BLaER1 (cell line): ENCODE data around the gene CDK15.

Source experiments
- H3K27ac ChIP-seq: shearing (Covaris generic); formaldehyde crosslinking; 2 replicates; pipeline ENCODE4 v1.8.1; 2022
- H3K27me3 ChIP-seq: shearing (Covaris generic); formaldehyde crosslinking; 2 replicates; pipeline ENCODE4 v1.8.1; 2022
- H3K36me3 ChIP-seq: shearing (Covaris generic); formaldehyde crosslinking; 2 replicates; pipeline ENCODE4 v1.8.1; 2022
- H3K4me1 ChIP-seq: shearing (Covaris generic); formaldehyde crosslinking; 2 replicates; pipeline ENCODE4 v1.8.1; 2022
- H3K4me2 ChIP-seq: shearing (Covaris generic); formaldehyde crosslinking; 2 replicates; pipeline ENCODE4 v1.8.1; 2022
- H3K4me3 ChIP-seq: shearing (Covaris generic); formaldehyde crosslinking; 2 replicates; pipeline ENCODE4 v1.8.1; 2022
- H3K9ac ChIP-seq: shearing (Covaris generic); formaldehyde crosslinking; 2 replicates; pipeline ENCODE4 v1.8.1; 2022
- H3K9me3 ChIP-seq: shearing (Covaris generic); formaldehyde crosslinking; 2 replicates; pipeline ENCODE4 v1.8.1; 2022
- H4K20me1 ChIP-seq: shearing (Covaris generic); formaldehyde crosslinking; 2 replicates; pipeline ENCODE4 v1.8.1; 2022
- Cebpa-rat ChIP-seq: shearing (Covaris generic); IDR thresholded peaks from 2 replicates; pipeline ENCODE4 v1.8.1; 2022

CDK15 gene

GRCh38 chr2:201904538-201905420 lies 98.4 kb downstream of the CDK15 start:
- no peaks in the 10 kb centered on the region for H3K9me3 ChIP-seq
- H3K36me3 ChIP-seq, result no peaks in the 10 kb centered on the region
- no peak for TF ChIP-seq Cebpa-rat
- H4K20me1 ChIP-seq, result no peaks in the 10 kb centered on the region
- H3K4me3 ChIP-seq, result no peak overlapping the region
- no peak overlapping the region for H3K4me2 ChIP-seq
- peaks cover 13% of the 10 kb centered on the region for H3K4me1 ChIP-seq
- H3K27me3 ChIP-seq, result no peaks in the 10 kb centered on the region
- H3K27ac ChIP-seq, result no peak overlapping the region
- no peak overlapping the region for H3K9ac ChIP-seq

GRCh38 chr2:201906777-201907562 lies 100.6 kb downstream of the CDK15 start:
- no peak overlapping the region for H3K4me3 ChIP-seq
- no peak for TF ChIP-seq Cebpa-rat
- H3K4me2 ChIP-seq, result no peak overlapping the region
- H3K9me3 ChIP-seq, result no peaks in the 10 kb centered on the region
- H3K27ac ChIP-seq, result no peak overlapping the region
- no peaks in the 10 kb centered on the region for H3K36me3 ChIP-seq
- H3K4me1 ChIP-seq, result peaks cover 23% of the 10 kb centered on the region
- H4K20me1 ChIP-seq, result no peaks in the 10 kb centered on the region
- no peak overlapping the region for H3K9ac ChIP-seq
- no peaks in the 10 kb centered on the region for H3K27me3 ChIP-seq

- no peak overlapping the region for H3K4me2 ChIP-seq
- no peak for TF ChIP-seq Cebpa-rat
- no peaks in the 10 kb centered on the region for H3K27me3 ChIP-seq
- H3K9ac ChIP-seq, result no peak overlapping the region
- no peaks in the 10 kb centered on the region for H3K9me3 ChIP-seq
- no peaks in the 10 kb centered on the region for H4K20me1 ChIP-seq
- H3K36me3 ChIP-seq, result no peaks in the 10 kb centered on the region
- no peak overlapping the region for H3K4me3 ChIP-seq
- H3K27ac ChIP-seq, result no peak overlapping the region
- H3K4me1 ChIP-seq, result peaks cover 23% of the 10 kb centered on the region
Measured at GRCh38 chr2:201907563-201907881, 101.2 kb downstream of the CDK15 start.

GRCh38 chr2:201908901-201909300 lies 102.6 kb downstream of the CDK15 start:
- no peak overlapping the region for H3K4me2 ChIP-seq
- no peak overlapping the region for H3K27ac ChIP-seq
- no peak overlapping the region for H3K4me3 ChIP-seq
- no peak for TF ChIP-seq Cebpa-rat
- H3K27me3 ChIP-seq, result no peaks in the 10 kb centered on the region
- no peaks in the 10 kb centered on the region for H4K20me1 ChIP-seq
- H3K4me1 ChIP-seq, result peaks cover 23% of the 10 kb centered on the region
- no peaks in the 10 kb centered on the region for H3K9me3 ChIP-seq
- H3K36me3 ChIP-seq, result no peaks in the 10 kb centered on the region
- no peak overlapping the region for H3K9ac ChIP-seq

GRCh38 chr2:201909348-201909747 lies 103.0 kb downstream of the CDK15 start:
- Histone ChIP-seq H3K4me1 (peaks cover 22% of the 10 kb centered on the region), H3K27ac (no peak overlapping the region), H4K20me1 (no peaks in the 10 kb centered on the region), H3K27me3 (no peaks in the 10 kb centered on the region), H3K4me3 (no peak overlapping the region), H3K9ac (no peak overlapping the region), H3K9me3 (no peaks in the 10 kb centered on the region), H3K36me3 (no peaks in the 10 kb centered on the region), H3K4me2 (peak overlapping the region; percentile 68)
- TF ChIP-seq Cebpa-rat, result no peak

GRCh38 chr2:201909961-201910361 lies 103.6 kb downstream of the CDK15 start:
- Histone ChIP-seq H3K27me3 (no peaks in the 10 kb centered on the region), H4K20me1 (no peaks in the 10 kb centered on the region), H3K4me2 (peak overlapping the region; percentile 68), H3K9ac (no peak overlapping the region), H3K36me3 (no peaks in the 10 kb centered on the region), H3K4me1 (peaks cover 17% of the 10 kb centered on the region), H3K27ac (0 out of 2 replicates have a peak overlapping the region, but pooled peaks have one; percentile 13), H3K9me3 (no peaks in the 10 kb centered on the region), H3K4me3 (no peak overlapping the region; the same call in 1 of the 2 replicates)
- no peak for TF ChIP-seq Cebpa-rat

- H3K4me3 ChIP-seq, result no peak overlapping the region
- H3K27me3 ChIP-seq, result no peaks in the 10 kb centered on the region
- no peak overlapping the region for H3K4me2 ChIP-seq
- H3K4me1 ChIP-seq, result peaks cover 17% of the 10 kb centered on the region
- H3K9ac ChIP-seq, result no peak overlapping the region
- TF ChIP-seq Cebpa-rat, result no peak
- H4K20me1 ChIP-seq, result no peaks in the 10 kb centered on the region
- H3K36me3 ChIP-seq, result no peaks in the 10 kb centered on the region
- no peak overlapping the region for H3K27ac ChIP-seq
- H3K9me3 ChIP-seq, result no peaks in the 10 kb centered on the region
Measured at GRCh38 chr2:201911372-201911771, 105.0 kb downstream of the CDK15 start.

- peaks cover 17% of the 10 kb centered on the region for H3K4me1 ChIP-seq
- no peak overlapping the region for H3K27ac ChIP-seq
- TF ChIP-seq Cebpa-rat, result no peak
- no peak overlapping the region for H3K4me2 ChIP-seq
- no peak overlapping the region for H3K9ac ChIP-seq
- no peaks in the 10 kb centered on the region for H3K27me3 ChIP-seq
- H3K36me3 ChIP-seq, result no peaks in the 10 kb centered on the region
- H3K9me3 ChIP-seq, result no peaks in the 10 kb centered on the region
- H3K4me3 ChIP-seq, result no peak overlapping the region
- H4K20me1 ChIP-seq, result no peaks in the 10 kb centered on the region
Measured at GRCh38 chr2:201913201-201913600, 106.9 kb downstream of the CDK15 start.

- H3K9ac ChIP-seq, result no peak overlapping the region
- H3K4me1 ChIP-seq, result peaks cover 4% of the 10 kb centered on the region
- no peak overlapping the region for H3K4me3 ChIP-seq
- no peak for TF ChIP-seq Cebpa-rat
- H3K36me3 ChIP-seq, result no peaks in the 10 kb centered on the region
- H3K9me3 ChIP-seq, result no peaks in the 10 kb centered on the region
- no peak overlapping the region for H3K27ac ChIP-seq
- no peaks in the 10 kb centered on the region for H4K20me1 ChIP-seq
- no peak overlapping the region for H3K4me2 ChIP-seq
- H3K27me3 ChIP-seq, result no peaks in the 10 kb centered on the region
Measured at GRCh38 chr2:201915446-201915845, 109.1 kb downstream of the CDK15 start.

- Histone ChIP-seq H3K4me3 (no peak overlapping the region), H3K9ac (no peak overlapping the region), H3K36me3 (no peaks in the 10 kb centered on the region), H3K27ac (no peak overlapping the region), H3K9me3 (no peaks in the 10 kb centered on the region), H3K4me2 (no peak overlapping the region), H3K4me1 (no peaks in the 10 kb centered on the region), H4K20me1 (no peaks in the 10 kb centered on the region), H3K27me3 (no peaks in the 10 kb centered on the region)
- no peak for TF ChIP-seq Cebpa-rat
Measured at GRCh38 chr2:201916565-201916964, 110.2 kb downstream of the CDK15 start.
